ENCODE results near the gene POLRMT.
A peak's percentile ranks its signal among the peaks of the same experiment; 100 is the strongest.

Gene POLRMT

GRCh38 chr19:575527-576506, 57.5 kb downstream of the POLRMT start:
- DNase-seq = no peak

GRCh38 chr19:574658-575526, 58.4 kb downstream of the POLRMT start:
- DNase-seq = no peak

GRCh38 chr19:573519-573825, 59.9 kb downstream of the POLRMT start:
- no peak for DNase-seq

- DNase-seq = no peak
These were observed 60.4 kb downstream of the POLRMT start for GRCh38 chr19:572743-573518.

GRCh38 chr19:572140-572742, 61.1 kb downstream of the POLRMT start, which contains the start of gene BSG:
Gene BSG, plus strand, starts transcription at chr19:572596. Its CDS starts 39 bp downstream, at chr19:572635.
- DNase-seq = peak; percentile 100

GRCh38 chr19:571566-571974, 61.8 kb downstream of the POLRMT start:
- DNase-seq = peak; percentile 71

- DNase-seq = peak; percentile 83
These were observed 62.3 kb downstream of the POLRMT start for GRCh38 chr19:570937-571565.

- no peak for DNase-seq
These were observed 63.1 kb downstream of the POLRMT start for GRCh38 chr19:570251-570686.

GRCh38 chr19:567296-567900, 65.9 kb downstream of the POLRMT start:
- no peak for DNase-seq

All from activated effector memory CD4-positive, alpha-beta T cell treated with anti-CD3 and anti-CD28 coated beads, Interleukin-2, amount 50 U/mL, for 16 hours (primary cell).